Activated CD8-positive, alpha-beta memory T cell treated with anti-CD3 and anti-CD28 coated beads for 48 hours (primary cell): ENCODE data around the gene PAGE4.
A peak's percentile ranks its signal among the peaks of the same experiment; 100 is the strongest.

Source experiments
- DNase-seq, 3 experiments: peaks; one replicate each; pipeline ENCODE4 v3.0.0-alpha.2; 2020; ENCODE audit warnings: low read depth in 2 of 3, low spot score in 2 of 3

PAGE4 gene

GRCh38 chrX:49868739-49869138, 39.6 kb downstream of the PAGE4 start:
- no peak for DNase-seq

DNA sequence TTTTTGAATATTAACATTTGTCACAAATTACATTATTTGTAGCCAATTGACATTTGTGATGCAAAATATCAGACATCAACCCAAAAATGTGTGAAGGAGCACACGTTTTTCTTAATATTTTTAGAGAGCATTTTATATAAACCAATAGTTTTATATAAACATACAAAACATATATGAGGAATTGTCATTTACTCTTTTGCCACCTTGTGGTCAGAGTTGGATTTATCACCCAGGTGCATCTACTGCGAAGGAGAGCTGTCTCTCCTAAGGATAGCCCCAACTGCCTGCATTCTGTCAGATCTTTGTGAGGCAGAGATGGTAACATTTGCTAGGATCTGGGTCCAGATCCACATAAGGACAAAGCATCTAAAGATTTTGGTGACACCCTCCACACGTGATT, 47.6 kb downstream of the PAGE4 start:
- DNase-seq, result no peak

DNA sequence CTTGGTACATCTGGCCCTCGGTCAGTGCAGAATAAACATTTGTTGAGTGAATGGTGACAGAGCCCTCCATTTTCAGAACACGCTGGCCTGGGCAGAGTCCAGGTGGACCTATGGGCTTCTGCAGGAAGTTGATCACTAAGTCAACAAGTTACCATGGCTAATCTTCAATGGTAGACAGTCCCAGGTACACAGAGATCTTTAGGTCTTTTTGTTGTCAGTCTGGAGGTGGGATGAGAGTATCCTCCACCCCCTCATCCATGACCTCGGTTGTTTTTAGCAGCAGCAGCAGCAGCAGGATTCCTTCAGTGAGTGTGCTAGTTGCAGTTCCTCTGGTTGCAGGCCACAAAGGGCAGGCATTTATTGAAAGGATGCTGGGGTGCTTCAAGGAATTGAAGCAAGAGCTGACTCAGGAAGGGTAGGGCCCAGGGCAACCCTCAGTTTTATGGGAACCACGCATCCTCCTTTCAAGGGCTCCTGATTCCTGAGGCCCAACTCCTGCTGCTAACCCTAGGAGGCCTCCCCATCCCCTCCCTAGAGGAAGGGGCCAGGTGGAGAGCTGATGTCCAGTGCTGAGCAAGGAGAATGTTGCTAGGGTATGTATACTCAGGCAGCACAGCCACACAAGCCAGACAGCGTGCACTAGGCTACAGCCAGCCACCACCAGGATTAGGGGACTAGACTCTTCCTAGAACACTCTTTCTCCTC, 48.4 kb downstream of the PAGE4 start:
- DNase-seq, result no peak

- DNase-seq, result no peak
Observed at GRCh38 chrX:49878128-49878833, 49.2 kb downstream of the PAGE4 start.

DNA sequence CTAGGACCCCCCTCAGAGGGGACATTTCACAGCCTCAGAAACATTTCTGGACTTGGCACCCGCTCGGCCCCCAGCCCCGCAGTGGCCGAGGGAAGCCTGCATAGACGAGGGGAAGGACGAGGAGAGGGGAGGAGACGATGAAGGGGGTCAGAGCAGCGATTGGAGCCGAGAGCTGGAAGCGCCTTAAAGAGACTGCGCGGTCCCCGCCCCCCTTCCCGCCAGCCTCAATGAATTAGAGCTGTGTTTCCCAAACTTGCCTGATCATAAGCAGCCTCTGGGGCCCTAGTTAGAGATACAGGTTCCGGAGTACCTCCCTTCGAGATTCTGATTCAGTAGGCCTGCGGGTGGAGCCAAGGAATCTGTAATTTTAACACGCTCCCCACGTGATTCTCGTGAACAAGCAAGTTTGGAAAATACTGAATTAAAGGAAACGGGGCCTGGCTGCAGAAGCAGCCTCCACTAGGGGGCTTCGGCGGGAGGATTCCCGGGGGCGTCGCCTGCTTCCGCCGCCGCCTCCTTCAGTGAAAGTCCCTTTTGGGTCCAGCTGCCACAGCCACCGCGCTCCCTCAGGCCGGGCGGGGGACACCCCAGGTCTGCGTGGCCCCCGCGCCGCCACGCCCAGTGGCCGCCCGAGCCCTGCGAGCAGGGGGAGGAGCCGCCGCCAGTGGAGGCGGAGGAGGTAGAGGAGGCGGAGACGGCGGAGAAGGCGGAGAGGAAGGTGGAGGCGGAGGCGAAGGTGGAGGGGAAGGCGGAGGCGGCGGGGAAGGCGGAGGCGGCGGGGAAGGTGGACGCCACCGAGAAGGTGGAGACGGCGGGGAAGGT, 49.9 kb downstream of the PAGE4 start, which contains the start of gene USP27X:
TSS of gene USP27X (plus strand) at position 651 of the 822 bp plus-strand sequence. CDS start 824 bp downstream, outside the sequence.
- DNase-seq, result peak; percentile 13 to 45 (median 19)

DNA sequence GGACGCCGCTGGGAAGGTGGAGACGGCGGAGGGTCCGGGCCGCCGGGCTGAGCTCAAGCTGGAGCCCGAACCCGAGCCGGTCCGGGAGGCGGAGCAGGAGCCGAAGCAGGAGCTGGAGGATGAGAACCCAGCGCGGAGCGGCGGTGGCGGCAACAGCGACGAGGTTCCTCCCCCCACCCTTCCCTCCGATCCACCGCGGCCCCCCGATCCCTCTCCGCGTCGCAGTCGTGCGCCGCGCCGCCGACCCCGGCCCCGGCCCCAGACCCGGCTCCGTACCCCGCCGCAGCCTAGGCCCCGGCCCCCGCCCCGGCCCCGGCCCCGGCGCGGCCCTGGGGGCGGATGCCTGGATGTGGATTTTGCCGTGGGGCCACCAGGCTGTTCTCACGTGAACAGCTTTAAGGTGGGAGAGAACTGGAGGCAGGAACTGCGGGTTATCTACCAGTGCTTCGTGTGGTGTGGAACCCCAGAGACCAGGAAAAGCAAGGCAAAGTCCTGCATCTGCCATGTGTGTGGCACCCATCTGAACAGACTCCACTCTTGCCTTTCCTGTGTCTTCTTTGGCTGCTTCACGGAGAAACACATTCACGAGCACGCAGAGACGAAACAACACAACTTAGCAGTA, 50.7 kb downstream of the PAGE4 start:
- no peak for DNase-seq

DNA sequence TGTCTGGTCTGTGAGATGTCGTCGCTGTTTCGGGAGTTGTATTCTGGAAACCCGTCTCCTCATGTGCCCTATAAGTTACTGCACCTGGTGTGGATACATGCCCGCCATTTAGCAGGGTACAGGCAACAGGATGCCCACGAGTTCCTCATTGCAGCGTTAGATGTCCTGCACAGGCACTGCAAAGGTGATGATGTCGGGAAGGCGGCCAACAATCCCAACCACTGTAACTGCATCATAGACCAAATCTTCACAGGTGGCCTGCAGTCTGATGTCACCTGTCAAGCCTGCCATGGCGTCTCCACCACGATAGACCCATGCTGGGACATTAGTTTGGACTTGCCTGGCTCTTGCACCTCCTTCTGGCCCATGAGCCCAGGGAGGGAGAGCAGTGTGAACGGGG, 51.6 kb downstream of the PAGE4 start:
- DNase-seq, result no peak
